SH-SY5Y (cell line): ENCODE measurements around the gene BRCC3.

ENCODE experiments used
- GATA2 ChIP-seq: IDR thresholded peaks from 2 replicates; pipeline ENCODE4 v1.6.1; 2011; ENCODE audit warnings: mild to moderate bottlenecking, low read depth, low read length
- GATA3 ChIP-seq: IDR thresholded peaks from 2 replicates; pipeline ENCODE4 v1.6.1; 2011; ENCODE audit warnings: low read depth, mild to moderate bottlenecking, low read length, moderate library complexity

DNA sequence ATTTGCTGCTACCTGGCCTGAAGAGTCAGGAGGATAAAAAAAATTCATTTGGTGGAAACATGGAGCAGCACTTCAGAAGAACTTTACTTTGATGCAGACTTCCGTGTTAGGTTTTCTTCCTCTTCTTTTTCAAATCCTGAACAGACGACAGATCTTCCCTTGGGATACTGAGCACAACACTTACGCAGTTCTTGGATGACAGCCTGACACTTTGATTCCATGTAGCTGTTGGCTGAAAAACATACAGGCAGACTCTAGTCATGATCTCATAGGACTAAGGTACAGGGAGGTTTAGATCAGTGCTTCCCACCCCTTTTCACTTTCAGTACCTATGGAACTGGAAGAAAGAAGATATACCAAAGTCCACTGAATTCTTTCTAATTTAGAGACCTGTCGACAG is 9.5 kb upstream of the BRCC3 start:
- TF ChIP-seq GATA2: no peak
- no peak for TF ChIP-seq GATA3
